GM21381 (cell line): ENCODE results near the gene PTEN.

Experiments used
- ATAC-seq: cut with Tn5 transposase; IDR thresholded peaks from one replicate; pipeline ENCODE4 v1.9.1; 2021; ENCODE audit warnings: mild to moderate bottlenecking, moderate library complexity; ENCODE audit not compliant: unreplicated experiment

Gene PTEN

DNA sequence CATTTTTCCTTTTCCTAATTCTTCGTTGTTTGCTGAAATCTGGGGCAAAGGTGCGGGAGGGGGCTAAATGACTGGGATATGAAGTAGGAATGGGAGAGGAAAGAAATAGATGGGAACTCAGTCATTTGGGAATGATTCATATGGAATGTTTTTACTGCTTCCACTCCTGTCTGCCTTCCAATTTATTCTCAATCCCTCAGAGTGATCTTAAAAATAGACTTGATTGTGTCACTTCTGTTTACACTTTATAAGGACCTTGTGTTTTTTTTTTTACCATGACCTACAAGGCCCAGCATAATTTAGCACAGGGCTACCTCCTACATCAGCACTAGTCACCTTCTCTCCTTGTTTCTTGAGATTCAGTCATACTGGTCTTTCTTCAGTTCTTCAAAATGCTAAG lies 97.9 kb downstream of the PTEN start:
- no peak for ATAC-seq

DNA sequence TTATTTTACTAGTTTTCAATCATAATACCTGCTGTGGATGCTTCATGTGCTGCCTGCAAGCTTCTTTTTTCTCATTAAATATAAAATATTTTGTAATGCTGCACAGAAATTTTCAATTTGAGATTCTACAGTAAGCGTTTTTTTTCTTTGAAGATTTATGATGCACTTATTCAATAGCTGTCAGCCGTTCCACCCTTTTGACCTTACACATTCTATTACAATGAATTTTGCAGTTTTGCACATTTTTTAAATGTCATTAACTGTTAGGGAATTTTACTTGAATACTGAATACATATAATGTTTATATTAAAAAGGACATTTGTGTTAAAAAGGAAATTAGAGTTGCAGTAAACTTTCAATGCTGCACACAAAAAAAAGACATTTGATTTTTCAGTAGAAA lies 103.0 kb downstream of the PTEN start:
- no peak for ATAC-seq

DNA sequence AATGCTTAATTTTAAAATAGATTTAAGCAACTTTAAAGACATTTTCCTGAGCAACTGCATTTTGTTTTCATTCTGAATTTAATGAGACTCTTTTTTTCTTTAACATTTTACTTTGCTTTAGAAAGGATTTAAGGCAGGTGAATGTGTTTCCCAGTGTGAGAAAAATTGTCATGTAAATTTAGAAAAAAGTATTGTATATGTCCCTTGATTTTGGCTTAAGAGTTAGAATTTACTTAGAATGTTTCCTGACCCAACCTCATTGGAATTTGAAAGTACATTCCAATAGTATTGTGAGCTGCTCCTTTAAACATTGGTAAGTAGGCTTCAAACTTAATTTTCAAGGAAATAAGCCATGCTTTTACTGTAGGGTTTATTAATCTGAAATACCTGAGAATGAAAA lies 110.2 kb downstream of the PTEN start:
- ATAC-seq, result no peak

DNA sequence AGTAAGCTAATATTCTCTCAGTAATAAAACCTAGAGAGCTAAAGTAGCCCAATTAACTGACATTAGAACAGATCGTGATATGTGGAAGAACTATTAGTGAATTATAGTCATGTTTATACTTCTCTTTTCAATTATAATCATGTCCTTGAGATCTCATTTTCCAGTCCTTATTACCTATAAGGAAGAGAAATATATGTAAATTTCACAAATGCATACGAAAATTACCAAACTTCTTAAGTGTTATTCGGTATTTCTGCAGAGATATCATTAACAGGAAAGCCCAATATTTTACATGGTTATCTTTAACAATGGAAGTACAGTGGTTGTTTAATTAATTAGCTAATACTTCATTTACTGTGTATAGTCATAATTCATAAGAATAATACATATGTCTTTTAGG lies 110.7 kb downstream of the PTEN start:
- ATAC-seq, result no peak

DNA sequence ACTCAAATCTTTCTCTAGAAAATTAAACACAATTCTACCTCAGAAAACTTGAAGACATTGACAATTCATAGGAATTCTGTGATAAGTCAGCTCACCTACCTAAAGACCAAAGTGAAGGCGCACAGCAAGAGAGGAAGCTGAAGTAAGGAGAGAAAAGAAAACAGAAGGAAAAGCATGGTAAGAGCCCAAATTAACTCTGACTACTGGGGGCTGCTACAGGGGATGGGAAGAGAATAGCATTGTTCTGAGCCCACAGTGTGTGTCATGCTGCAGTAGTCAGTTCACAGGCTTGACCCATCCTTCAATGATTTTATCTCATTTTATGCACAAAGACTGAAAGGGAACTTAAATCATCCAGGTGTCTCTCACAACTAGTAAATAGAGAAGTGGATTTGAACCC lies 111.3 kb downstream of the PTEN start:
- no peak for ATAC-seq

DNA sequence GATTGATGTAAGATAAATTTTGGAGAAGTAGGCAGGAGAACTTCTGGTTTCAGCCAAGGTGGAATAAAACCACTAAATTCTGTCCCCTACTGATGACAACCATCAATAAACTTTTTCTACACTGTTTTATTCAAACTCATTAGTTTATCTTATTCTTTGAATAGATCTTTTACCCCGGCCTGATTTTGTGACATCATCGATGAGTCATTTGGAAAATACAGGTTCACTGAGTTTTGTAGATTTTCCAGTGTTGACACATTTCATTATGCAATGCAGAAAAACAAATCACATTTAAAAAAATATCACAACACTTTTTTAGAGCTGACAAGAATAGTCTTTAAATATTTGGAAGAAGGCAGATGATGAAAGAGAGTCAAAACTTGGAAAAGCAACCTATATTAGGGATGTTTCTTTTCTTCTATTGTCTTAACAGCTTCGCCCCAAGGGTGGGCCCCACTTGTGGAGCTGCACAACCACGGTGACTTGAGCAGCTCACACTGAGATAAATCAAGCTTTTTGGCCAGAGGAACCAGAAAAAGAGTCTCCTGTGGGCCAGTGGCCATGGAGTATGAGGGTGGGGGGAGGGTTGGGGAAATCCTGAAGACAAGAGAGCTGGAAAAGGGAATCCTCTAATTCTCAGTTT lies 112.8 kb downstream of the PTEN start:
- no peak for ATAC-seq

DNA sequence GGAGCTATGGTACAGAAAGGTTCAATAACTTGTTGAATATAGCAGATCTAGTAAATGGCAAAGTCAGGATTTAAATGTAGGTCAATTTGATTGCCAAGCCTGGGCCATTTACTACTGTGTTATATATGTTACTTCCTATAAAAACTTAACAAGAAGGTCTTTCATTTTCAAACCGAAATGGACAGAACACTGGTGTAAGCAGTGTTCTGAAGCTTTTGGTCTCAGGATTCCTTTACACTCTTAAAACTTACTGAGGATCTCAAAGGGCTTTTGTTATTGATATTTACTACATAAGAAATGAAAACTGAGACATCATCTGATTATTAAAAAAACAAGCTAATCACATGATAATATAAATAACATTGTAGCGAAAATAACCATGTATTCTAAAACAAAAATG lies 114.7 kb downstream of the PTEN start:
- ATAC-seq, result no peak

DNA sequence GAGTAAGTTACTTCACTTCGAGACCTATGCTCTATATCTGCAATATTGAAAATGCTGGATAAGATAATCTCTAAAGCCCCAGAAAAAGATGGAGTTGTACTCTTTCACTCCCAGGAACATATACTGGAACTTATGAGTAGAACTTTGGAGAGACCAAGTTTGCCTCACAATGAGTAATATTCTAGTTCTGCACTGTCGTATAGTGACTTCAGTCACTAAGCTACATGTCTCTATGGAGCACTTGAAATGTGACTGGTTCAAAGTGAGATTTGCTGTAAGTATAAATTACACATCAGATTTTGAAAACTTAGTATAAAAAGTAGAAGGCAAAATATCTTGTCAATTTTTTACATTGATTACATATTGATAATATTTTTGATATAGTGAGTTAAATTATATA lies 116.4 kb downstream of the PTEN start:
- ATAC-seq, result no peak

DNA sequence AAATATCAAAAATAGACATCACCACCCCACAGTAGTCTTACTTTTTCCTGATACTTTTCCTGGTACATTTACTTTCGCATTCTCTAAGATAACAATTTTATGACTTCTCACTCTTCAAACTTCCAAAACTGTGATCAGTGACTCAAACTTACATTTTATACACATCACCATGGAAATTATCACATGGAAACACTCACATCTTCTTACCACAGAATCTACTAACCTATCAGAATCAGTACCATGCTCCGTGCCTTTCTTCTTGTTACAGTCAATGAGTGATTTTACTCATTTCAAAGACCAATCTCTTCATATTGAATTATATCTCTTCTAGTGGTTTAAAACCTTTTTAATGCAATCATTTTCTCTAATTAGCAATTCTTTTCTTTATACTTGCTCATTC lies 120.3 kb downstream of the PTEN start:
- no peak for ATAC-seq

DNA sequence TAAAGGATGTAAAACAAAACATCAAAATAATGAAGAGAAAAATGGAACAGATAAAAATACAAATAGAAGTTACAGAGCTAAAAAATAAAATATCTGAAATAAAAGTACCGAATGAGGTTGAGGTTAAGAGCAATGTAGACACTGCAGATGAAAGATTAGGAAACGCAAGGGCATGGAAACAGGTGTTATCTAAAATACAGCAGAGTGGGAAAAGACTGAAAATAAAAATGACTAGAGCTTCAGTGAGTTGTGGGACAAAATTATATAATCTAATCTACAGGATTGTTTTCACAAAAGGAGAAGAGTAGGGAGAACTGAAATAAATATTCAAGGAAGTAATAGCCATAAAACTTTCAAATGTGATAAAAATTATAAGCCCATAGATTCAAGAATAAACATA lies 123.8 kb downstream of the PTEN start:
- ATAC-seq, result no peak

DNA sequence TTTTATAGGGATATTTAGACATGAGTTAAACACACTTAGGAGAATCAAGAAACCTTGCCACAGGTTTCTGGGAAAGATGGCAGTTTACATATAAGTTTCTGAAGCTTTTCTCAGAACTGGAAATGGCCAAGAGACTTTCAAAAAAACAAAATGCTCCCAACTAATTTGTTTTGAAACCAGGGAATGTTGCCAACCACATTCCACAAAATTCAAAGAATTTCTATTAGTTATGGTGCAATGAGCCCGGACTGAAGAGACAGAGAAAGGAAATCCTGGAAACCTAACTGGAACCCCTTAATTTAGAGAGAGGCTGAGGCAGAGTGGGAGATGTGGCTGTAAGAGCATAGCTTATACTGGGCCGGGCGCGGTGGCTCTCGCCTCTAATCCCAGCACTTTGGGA lies 128.5 kb downstream of the PTEN start:
- no peak for ATAC-seq

DNA sequence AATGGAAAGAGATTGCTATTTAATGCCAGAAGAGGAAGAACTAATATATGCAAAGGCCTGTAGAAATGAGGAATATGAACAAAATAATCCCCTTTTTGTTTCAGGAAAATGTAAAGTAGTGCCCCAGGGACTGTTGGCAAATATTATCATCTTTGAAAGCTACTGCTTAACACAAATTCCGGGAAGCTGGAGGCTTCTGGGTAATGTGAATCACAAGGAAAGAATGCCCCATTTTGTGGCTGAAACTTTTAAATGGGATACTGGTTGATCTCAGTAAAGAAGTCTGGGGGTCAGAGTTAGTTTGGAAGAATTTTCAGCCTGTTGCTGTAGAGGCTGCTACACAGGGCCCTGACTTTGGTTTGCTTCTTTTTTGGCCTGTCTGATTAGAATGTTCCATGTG lies 141.0 kb downstream of the PTEN start:
- no peak for ATAC-seq

DNA sequence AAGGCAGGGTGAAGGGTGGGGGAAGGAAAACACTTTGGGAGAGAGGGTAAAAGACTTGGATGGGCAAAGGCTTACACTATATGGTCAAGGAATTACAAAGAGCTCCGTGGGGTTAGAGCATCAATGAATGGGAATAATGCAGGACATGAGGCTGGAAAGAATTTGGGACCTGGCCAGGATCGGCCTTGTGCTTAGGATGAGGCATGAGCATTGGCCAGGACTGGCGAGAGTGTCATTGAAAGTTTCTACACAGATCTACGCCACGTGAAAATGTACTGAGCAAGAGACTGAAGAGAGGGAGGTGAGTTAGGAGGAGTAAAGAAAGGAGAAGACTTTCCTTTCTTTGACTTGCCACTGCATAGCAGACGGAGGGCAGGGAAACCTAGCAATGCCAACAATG lies 142.8 kb downstream of the PTEN start:
- no peak for ATAC-seq

DNA sequence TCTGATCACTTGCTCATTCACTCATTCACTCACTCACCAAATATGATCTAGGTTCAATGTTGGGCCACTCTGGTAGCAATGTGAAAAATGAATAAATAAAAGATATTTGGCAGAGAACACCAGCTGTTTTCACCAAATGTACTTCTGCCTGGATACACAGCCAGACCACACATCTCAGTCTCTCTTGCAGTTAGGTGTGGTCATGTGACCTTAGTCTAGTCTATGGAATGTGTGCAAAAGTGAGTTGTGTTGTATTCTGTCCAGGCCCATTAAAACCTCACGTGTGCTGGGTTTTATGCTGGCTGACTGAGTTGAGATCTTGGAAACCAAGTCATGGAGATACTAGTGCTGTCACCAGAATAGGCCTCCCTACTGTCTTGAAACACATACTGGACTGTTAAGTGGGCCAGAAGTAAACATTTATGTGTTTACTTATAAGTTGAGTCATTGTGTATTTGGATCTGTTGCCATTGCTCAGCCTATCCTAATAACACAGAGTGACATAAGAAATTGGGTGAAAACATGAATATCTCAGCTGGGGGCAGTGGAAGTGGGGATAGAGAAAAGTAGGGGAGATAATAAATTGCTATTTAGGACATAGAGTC lies 145.5 kb downstream of the PTEN start:
- no peak for ATAC-seq

DNA sequence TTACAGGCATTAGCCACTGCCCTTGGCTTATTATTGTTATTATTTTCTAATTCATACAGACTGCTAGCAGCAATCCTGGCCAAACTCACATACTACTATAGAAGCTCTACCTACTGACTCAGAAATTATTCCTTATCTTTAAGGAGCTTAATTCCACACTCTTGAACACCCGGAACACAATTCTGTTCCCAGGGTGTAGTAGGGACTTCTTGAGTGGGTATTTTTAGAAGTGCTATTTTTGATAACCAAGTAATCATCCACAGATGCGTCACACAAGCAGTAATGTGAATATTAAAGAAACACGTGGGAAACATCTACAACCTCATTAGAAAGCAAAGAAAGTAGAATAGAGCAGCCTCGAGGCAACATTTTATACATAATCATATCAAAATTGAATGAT lies 149.2 kb downstream of the PTEN start:
- ATAC-seq, result no peak

DNA sequence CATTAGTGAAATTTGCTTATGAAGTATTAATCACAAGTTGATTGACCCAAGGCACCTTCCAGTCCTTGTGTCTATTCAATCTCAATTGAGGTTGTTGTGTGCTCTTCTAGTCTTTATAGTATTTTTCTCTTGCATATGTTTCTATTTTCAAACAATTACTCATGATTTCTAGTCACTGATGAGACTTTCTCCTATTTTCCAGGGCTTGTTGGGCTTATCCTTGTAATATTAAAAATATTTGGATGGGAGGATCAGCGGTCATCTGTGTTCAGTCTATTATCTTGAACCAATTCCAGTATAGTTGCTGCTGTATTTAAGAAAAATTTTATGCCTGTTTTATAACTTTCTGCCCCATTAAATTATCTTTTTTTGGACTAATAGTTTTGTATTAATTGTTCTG lies 154.4 kb downstream of the PTEN start:
- no peak for ATAC-seq

DNA sequence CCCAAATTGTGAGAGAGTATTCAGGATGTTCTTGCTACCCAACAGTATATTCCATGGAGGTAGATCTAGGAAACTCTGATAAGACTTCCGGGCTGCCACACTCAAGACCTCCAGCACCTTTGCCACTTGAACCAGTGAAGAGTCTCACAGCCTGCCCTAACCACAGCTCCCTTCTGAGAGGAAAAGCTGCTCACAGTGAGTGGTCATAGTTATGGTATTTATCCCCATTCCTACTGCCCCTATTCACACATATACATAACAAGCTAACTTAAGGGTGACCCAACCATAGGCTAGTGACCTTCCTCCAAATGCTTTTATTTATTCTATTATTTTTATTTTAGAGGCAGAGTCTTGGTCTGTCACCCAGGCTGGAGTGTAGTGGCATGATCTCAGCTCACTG lies 156.3 kb downstream of the PTEN start:
- no peak for ATAC-seq
